Hepatic stellate cell (primary cell): ENCODE data around the gene MAD1L1.

Experiments
- DNase-seq: peaks from one replicate; pipeline ENCODE4 v3.0.0; 2011; ENCODE audit warnings: low spot score

Gene MAD1L1

GRCh38 chr7:1910827-1911226, 321.9 kb downstream of the MAD1L1 start:
- no peak for DNase-seq

- DNase-seq = no peak
These were observed 322.6 kb downstream of the MAD1L1 start for GRCh38 chr7:1910081-1910685.

GRCh38 chr7:1909476-1909875, 323.3 kb downstream of the MAD1L1 start:
- no peak for DNase-seq

DNA sequence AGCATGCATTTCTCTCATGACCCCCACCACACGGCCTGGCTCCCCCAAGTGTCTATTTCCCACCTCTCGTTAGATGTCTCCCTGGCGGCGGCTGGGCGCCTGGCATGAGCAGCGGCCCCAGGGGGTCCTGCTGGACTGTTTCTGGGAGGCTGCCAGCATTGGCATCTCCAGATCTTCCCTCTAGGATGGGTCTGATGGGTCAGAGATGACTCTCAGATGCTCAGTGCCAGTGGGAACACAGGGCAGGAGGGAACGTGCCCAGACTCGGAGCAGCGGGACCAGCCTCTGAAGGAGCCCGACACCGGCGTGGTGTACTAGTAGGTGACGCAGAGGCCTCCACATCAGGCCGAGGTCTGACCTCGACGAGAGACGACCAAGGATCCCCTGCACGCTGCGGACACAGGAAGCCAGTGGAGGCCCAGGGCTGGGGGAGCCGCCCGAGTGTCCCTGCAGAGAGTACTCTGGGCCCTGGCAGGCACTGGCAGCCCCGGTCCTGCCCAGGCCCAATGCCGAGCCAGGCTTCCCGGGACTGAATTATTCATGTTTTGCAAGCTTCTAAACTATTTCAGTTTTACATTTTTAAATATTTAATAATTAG, 323.8 kb downstream of the MAD1L1 start:
- DNase-seq = no peak

- no peak for DNase-seq
These were observed 324.9 kb downstream of the MAD1L1 start for GRCh38 chr7:1907751-1908365.

DNA sequence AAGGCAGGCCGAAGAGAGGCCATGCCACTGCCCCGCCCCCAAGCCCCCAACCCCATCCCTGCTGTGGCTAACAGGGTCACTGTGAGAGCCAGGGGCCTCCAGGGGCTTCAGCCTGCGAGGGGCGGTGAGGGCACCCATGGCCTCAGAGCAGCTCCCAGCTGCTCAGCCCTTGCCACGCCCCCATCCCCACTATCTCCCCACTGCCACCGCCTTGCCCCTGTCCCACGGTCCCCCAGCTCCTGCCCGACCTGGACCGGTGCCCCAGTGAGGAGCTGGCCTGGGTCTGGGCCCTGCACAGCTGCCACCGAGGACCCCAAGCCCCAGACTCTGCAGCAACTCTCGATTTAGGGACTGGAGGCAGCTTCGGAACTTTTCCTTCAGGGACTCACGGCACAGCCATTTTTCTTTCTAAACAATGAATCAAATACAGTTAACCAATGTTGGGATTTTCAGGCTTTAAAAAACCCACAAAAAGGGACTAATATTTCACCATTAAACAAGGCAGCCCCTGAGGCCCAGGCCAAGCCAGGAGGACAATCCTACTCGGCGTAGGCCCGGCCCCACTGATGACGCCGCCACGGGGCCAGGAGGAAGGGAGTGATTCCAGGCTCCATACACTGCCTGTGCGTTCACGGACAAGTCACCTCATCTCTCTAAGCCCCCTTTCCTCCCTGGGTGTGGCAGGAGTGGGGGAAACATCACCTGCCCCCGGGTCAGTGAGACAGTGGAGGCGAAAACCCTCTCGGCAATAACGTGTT, 325.6 kb downstream of the MAD1L1 start:
- DNase-seq = no peak

DNA sequence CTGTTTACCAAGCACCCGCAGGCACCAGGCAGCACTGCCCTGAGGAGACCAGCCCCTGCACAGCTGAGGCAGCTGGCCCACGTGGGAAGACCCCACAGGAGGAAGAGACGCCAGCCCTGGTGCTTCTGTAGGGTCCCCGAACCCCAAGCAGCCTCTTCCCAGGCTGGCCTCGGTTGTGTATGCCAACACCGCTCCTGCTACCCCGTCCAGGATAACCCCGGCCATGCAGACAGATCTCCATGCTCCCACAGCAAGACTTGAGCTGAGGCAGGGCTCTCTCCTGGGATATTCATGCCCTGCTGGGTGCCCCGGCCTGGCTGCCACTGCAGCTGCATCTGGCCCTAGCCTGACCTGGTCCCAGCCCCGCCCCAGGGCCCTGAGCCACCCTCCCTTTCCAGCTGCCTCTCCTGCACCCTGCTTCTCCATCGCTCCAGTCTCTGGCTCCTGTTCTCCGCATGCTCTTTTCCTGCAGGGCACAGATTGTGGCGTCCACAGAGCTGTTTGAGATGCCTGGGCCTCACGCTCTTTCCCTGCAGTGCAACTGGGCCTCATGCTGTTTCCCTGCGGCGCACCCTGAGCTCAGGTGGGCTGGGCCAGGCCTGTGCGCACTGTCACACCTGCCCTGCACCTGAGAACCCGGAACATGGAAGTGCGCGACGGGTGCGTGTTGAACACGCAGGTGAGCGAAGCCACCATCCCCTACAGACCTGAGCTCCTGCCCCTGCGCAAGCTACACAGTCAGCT, 326.5 kb downstream of the MAD1L1 start:
- no peak for DNase-seq

GRCh38 chr7:1902231-1902855, 330.4 kb downstream of the MAD1L1 start:
- DNase-seq = no peak

DNA sequence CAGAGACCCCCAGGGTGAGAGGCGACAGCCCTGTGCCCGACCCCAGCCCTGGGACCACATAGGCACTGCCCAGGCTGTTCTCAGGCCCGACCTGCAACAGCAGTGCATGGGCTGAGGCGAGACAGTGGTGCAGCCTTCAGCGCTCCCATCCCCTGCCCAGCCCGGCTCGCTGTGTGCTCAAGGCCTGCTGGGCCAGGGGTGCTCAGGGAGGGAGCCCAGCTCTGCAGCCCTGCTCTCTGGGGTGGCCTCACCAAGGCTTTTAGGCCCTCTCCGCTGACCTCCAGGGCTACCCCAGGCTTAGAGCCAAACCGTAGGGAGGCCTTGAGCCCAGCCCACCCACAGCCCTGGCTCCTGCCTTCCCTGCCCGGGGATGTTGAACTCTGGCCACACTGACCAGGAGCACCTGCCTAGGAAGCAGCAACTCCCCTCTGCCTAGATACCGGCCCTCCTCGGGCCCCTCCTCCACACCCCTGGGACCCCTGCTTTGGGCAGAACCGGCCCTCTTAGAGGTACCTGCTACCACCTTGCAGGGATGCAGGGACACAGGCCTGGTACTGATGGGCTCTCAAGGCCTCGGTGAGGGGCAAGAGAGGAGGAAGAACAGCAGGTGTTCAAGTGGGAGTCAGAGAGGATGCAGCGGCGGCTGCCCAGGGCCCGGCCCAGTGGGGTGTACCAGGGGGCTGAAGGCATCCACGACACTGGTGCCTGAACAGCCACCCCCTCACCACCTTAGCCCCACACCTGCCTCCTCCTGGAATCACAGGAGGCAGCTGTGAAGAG, 331.1 kb downstream of the MAD1L1 start:
- DNase-seq = no peak

DNA sequence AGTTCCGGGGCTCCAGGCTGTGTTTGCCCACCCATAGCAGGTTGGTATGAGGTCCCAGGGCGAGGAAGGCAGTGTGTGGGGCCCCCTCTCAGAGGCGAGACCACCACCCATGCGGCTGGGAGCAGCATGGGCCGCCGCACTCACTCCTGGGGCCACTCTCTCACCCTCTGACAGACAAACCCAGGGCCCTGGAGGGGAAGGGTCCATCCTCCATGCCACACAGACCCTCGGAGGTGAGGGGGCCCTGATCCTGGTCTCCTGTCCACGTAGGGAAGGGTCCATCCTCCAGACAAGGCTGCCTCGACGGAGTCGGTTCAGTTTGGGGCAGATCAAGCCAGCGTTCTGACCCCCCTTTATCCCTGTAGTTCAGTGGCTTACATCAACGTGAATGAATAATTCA, 331.9 kb downstream of the MAD1L1 start:
- DNase-seq = no peak

GRCh38 chr7:1899951-1900762, 332.6 kb downstream of the MAD1L1 start:
- no peak for DNase-seq

DNA sequence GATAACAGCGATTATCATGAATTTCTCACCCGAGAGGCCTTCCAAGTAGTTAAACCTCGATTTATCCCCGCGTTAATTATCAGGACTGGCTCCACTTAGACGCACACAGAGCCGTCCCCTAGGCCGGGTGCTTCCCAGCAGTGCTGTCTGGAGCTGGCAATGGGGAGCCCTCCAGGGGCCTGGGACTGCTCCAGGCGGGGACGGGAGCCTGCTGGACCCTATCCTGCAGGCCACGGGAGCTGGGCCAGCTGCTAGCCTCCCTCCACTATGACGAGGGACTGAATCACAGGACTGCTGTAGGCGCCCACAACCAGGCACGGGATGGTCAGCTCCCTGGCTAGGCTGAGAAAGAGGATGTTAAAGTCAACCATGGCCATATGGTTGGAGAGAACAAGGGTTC, 333.5 kb downstream of the MAD1L1 start:
- no peak for DNase-seq

GRCh38 chr7:1898628-1899185, 334.0 kb downstream of the MAD1L1 start:
- DNase-seq = no peak

GRCh38 chr7:1897861-1898627, 334.7 kb downstream of the MAD1L1 start:
- DNase-seq = no peak

DNA sequence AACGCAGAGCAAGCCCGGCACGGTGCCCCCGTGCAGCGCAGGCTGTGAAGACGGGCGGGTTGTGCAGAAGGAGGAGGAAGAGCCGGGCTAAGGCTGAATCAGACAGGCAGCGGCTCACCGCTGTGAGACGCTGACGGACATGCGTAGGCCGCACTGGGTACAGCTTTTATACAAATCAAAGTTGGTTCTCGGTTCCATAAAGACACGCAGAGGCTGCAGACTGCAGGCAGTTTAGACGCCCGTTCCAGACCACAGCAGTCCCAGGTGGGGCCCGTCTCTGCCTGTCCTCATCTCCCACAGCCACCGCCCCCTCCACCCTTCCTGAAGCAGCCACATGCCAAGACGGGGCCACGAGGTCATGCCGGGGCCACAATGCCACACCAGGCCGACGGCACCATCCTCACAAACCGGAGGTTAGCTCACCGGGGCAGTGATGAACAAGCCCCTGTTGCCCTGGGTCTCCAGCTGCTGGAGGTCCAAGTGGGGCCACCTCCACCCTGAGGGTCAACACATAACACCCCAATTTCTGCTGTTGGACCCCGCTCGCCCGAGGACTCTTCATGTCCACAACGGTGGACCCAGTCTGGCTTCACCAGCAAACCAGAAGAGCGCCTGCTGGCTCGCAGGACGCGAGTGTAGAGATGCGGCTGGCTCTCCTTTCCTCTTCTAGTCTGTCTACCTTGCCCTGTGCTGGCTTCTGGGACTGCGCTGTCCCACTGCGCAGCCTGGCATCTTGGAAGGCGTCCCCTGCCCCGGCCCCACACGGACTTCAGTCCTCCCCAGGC, 335.5 kb downstream of the MAD1L1 start:
- DNase-seq = no peak

DNA sequence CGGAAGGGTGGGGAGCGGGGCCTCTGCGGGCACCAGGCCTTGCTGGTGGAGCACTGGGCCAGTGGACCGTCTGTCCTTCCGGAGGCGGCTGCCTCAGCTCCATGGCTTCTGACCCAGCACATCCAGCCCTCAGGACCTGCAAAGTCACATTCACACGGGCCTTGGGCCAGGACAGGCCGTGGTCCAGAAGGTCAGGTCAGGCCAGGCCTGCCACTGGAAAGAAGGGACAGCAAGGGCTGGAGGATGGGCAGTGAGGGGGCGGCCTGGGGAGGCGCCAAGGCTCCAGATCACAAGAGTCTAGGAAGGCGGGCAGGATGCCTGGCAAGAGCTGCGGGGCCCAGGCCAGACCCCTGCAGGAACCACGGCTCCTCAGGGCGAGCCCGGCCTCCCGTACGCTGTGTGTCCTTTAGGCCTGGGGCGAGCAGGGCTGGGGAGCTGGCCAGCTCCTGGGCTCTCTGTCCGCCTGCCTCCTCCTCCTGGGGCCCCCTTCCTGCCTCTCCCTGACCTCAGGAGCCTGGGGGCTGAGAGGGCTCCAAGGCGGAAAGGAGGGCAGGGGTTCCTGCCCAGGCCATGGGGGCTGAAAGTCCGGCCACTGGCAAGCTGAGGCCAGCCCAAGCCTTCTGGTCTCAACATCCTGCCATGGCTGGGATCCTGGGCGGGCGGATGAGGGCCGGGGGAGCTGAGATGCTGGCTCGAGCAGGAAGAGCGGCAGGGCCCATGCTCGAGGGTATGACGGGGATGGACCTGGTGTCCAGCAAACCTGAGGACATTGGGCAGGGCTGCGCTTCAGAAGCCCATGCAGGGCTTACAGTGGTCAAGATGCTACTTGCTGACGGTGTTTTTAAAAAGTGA, 336.9 kb downstream of the MAD1L1 start:
- no peak for DNase-seq

DNA sequence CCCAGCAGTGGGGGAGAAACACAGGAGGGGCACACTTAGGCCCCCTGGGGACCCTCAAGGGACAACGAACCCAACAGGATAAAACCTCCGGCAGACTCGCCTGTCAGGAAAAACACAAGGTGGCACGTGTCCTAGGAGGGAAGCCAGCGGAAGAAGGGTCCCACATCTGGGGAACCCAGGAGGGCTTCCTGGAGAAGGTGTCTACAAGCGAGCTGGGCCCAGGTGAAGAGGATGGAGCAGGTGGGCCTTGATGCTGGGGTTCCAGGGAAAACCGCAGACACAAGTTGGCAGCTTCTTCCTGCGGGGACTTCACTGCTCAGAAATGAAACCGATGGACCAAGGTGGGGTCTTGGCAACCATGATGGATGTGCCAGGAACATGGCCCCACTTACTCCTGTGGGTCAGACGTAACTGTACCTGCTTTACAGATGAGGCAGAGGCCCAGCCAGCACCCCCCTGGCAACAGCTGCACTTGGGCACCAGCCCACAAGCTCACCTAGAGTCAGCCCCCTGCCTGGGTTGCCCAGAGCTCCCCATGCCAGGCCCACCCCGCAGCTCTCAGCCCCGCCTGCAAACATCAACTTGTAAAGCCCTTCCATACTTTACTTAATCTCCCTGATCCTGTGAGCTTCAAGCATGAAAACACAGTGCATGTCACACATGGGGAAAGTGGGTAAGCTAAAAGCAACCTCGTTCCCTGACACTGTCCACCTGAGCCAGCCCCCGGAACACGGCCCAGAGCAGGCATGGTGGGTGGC, 337.7 kb downstream of the MAD1L1 start:
- DNase-seq = no peak
